ENCODE data around the gene SPATA20.

SPATA20 gene

DNA sequence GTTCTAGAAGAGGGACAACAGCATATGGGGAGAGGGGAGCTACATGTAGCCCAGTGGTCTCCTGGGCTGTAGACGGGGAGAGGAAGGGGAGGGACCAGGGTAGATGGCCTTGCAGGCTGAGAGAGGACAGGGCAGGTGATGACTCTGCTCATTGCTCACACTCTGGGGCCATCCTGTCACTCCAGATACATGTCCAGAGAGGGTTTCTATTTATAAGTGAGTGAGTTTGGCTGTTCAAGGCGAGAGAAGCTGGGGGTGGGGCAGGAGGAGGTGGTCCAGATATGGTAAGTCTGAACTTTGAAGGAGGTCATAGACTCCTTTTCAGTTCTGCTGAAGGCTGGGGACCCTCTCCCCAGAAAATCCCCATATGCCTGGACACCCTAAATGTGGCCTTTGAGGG, 35.8 kb downstream of the SPATA20 start:
- no peak for DNase-seq

DNA sequence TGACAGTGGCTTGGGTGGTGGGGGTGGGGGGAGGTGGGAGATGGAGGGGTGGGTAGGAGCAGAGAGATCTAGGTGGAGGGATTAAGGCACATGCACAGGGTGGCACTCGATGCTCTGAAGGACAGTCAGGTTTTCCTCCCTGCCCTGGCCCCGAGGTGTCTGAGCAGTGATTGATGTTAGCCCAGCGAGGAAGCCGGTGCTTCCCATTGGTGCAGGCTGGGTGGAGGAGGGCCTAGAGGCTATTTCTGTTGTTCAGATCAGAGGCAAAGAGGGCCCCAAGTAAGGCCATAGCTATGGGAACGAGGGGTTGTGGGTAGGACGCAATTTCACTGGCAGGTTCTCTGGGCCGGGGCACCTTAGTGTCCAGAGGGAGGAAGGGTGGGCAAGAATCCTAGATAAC, 36.7 kb downstream of the SPATA20 start:
- DNase-seq = no peak

DNA sequence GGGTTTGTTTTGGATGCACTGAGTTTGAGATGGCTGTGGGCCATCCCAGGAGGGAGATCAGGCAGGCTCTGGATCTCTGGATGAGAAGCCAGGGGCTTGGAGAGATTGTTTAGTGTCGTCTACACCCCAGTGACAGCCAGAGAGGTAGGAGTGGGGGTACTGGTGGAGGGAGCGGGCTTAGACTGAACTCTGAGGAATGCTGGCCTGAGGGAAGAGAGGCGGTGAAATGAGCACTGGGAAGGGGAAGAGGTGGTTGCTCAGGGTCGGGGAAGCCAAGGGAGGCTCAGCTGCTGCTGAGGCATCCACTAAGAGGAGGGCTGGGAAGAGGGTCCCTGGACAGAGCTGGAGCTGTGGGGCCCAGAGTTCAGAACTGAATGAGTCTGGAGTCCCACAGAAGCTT, 37.1 kb downstream of the SPATA20 start:
- DNase-seq = no peak

DNA sequence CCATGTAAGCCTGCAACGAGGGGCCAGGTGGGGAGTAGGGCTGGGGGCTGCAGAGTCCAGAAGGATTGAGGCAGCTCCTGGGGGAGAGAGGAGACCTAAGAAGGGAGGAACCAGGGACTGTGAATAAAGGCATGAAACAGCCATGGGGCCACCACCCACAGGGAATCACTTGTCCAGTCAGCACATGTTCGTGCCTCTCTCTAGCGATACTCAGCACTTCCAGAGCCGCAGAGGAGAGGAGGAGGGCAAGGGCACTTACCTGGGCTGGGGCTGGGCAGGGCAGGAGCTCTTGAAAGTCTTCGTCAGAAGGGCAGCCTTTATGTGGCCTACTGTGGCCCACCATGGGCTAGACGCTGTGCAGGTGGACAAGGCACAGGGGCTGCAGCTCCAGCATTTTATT, 37.8 kb downstream of the SPATA20 start:
- no peak for DNase-seq

DNA sequence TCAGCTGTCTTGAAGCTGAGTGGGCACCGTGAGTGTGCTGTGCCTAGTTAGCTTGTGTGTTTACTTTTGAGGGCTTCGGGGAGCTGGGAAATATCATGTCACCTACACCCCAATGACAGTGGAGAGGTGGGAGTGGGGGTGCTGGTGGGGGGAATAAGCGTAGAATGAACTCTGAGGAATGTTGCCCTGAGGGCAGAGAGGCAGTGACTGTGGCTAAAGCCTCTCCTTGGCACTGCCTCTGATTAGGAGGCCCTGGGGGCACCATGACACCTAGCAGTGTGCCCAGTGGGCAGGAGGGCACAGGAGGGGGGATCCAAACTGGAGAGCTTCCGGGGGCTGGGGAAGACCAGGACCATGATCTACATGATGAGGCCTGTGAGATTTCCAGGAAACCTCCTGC, 38.4 kb downstream of the SPATA20 start:
- no peak for DNase-seq

DNA sequence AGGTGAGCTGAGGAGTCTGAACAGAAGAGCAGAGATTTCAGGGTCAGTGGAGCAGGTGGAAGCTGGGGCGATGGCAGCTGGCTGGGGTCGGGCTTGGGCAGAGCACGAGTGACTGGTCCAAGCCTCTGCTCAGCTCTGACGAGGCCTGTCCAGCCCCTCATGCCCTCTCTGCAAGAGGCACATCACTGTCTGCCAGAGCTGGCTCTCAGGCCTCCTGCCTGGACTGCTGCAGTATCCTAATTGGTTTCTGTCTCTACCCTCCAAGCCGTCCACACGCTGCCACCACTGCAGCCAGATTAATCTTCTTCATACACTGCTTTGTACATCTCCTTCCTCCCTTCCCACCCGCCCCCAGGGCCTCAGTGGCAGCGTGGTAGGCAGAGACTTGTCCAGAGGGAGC, 38.9 kb downstream of the SPATA20 start:
- DNase-seq = no peak

DNA sequence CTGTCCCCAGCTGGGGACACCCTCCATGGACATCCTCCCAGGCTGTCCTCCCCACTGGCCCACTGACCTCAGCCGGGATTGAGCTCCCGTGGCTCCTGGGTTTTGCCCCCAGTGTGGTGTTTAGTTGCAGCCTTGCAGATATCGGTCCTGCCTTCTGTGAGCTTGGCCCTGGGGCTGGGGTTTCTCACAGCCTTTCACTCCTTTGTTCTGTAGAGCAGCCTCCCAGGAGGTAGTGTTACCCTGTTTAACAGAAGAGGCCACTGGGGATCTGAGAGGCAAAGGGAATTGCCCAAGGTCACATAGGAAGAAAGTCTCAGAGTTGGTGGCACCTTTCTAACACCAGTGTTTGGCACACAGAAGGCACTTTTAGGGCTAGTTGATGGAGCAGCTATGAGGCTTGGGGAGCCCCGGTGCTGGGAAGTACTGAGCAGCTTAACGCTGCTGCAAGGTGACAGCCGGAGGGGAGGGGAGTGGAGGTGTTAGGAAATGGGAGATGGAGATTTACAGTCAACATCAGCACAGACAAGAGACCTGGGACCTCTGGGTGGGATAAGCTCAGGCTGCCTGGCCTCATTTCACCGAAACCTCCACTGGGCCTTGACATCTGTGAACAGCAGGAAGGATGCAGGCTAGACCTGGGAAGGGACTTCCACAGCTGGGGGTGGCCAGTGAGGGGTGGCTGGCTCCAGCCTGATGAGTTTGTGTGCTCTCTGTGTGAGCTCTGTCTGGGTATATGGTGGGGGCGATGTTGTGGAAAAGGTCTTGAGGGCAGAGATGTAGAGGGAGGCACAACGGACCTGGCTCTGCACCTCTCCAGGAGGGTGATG, 39.7 kb downstream of the SPATA20 start:
- DNase-seq = no peak

DNA sequence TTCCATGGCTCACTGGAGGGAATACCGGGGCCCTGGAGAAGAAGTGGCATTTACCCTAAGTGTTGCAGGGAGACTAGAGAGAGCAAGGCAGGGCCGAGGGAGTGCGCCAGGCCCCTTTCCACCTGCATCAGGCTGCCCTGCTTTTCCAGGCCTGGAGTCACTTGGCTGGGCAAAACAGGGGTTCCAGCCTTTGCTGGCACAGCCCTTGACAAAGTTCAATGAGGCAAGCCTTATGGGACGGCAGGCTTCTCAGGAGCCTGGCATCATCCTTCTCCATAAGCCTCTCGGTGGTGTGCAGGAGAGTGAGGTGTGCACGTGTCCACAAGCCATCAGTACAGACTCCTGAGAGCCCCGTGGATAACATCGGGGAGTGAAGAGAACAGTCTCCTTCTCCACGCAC, 40.6 kb downstream of the SPATA20 start:
- no peak for DNase-seq

DNA sequence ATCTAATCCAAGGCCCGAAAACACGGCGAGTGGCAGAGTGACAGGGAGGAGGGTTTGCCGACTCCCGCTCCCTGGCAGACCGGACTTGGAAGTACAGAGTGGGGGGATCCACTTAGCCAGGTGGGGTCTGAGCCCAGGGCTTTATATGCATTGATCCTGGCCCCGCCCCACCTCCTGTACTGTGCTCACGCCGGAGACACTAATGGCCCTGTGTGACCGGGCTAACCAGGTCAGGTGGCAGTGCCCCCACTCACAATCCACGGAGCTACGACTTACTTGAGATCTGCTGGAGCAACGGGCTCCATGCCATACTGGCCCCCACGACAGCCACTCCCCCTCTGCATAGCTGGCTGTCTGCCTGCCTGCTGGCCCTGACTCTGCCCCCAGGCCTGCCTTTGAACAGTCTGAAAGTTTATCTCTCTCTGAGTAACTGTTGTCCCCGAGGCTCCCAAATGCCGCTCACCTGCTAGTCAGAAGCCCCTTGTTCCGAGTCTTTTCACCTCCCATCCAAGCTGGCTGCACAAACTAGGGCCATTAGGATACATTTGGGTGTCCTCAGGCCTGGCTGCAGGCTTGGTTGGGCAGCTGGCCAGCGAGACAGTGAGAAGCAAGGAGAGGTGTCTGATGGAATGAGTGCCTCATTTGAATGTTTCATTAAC, 41.5 kb downstream of the SPATA20 start:
- DNase-seq = peak; percentile 76

DNA sequence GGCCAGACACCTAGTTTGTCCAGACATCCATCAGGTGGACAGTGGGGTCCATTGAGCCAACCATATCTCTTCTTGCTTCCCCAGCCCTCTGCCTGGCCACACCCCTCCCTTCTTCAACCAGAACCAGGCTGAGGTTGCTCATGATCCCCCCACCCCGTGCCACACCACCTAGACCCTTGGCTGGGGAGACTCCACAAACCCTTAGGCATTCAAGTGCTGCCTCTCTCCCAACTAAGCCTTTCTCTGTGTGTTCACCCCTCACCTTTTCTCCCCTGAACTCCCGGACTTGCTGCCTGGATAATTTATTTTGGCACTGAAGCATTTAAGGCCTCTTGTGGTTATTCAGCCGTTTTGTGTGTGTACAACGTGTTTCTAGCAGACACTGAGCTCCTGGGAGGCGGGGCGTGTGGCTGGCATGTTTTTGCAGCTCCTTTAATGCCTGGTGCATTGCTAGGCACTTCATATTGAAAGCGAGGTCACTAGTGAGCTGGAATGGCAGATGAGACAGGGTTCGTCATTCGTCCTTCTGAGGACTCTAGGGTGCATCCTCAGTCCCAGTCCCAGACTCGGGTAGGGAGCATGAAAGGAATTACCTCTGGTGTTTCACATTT, 42.2 kb downstream of the SPATA20 start:
- no peak for DNase-seq

DNA sequence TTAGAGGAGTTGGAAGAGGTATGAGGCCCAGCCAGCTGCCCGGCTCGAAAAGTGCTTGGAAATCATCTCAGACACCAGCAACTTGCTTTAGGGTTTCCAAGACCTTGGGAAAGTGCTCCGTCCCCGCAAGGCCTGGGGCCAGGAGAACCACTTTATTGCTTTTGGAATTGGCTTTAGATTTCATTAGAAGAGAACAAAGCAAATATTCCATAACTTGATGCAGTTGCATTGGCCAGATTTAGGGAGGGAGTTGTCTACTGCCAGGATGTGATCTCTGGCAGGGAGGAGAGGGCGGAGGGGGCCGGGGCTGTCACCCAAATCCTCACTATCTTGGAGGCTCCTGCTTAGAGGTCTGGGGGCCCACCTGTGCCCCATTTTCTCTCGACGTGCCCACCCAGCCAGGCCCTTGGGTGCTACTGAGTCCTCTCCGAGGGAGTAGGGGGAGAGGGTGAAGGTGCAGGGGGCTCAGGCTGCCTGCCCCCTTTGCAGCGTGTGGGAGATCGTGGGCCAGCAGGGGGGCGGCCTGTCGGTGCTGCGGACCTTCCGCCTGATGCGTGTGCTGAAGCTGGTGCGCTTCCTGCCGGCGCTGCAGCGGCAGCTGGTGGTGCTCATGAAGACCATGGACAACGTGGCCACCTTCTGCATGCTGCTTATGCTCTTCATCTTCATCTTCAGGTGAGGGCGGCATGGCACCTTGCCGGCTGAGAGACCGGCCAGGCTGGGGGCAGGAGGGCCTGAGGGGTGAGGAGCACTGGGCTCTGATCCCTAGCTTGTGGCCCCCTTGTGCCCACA, 44.2 kb downstream of the SPATA20 start:
- DNase-seq = no peak

DNA sequence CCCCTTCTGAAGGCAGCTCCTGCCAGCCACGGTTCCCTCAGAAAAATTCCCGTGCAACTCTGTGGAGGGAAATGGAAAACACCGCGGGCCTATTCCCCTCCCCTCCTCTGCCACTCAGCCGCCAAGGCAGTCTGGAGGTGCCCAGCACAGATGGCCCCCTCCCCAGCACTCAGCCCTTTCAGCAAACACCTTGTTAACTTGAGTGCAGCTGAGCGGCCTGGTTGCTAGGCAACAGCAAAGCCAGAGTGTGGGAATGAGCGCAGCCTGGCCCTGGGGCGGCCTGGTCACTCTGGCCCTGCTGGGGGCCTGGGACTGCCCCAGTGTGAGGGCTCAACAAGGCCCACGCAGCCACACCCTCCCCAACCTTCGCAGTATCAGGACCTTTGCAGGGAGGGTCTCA, 46.3 kb downstream of the SPATA20 start:
- peak; percentile 95 for DNase-seq

DNA sequence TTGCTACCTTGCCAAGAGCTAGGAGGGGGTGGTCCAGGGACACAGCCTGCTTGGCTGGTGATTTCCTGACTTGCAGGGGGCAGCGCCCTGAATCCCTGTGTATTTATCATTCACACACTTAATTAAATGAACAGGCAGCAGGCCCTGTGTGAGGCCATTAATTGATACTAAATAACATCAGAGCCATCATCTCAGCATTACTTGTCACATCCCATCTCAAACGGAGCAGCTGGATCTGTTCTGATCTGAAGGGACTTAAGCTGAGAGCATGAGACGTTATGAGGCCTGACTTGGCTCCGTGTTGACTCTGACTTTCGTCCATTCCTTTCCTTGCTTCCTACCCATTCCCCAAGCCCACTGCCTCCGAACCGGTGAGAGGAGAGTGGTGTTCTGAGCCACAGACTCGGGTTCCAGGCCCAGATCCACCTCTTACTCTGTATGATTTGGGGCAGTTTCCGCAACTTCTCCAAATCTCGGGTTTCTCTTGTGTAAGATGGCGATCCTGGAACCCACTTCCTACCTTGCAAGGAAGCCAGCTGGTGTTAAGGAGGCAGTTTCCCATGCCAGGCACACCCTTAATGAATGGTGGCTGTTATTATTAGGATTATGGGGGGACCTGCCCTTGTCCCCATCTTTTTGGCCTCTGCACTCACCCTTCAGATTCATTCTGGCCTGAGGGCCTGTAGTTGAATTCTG, 47.3 kb downstream of the SPATA20 start:
- no peak for DNase-seq

DNA sequence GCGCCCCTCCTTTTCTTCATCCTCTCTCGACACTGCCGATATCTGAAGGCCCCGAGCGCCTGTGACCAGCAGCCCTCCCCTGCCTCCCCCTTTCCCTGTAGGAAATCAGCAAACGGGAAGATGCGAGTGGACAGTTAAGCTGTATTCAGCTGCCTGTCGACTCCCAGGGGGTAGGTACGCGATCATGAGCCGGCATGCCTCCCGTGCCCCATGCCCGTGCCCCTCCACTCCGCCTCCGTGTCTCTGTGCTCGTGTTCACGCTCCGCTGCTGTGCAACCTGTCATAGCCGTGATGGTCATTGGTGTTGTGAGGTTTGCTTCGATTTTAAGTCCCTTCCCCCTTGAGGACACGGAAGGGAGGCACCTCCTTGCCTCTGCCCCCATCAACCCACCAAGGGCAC, 47.9 kb downstream of the SPATA20 start:
- DNase-seq = no peak

DNA sequence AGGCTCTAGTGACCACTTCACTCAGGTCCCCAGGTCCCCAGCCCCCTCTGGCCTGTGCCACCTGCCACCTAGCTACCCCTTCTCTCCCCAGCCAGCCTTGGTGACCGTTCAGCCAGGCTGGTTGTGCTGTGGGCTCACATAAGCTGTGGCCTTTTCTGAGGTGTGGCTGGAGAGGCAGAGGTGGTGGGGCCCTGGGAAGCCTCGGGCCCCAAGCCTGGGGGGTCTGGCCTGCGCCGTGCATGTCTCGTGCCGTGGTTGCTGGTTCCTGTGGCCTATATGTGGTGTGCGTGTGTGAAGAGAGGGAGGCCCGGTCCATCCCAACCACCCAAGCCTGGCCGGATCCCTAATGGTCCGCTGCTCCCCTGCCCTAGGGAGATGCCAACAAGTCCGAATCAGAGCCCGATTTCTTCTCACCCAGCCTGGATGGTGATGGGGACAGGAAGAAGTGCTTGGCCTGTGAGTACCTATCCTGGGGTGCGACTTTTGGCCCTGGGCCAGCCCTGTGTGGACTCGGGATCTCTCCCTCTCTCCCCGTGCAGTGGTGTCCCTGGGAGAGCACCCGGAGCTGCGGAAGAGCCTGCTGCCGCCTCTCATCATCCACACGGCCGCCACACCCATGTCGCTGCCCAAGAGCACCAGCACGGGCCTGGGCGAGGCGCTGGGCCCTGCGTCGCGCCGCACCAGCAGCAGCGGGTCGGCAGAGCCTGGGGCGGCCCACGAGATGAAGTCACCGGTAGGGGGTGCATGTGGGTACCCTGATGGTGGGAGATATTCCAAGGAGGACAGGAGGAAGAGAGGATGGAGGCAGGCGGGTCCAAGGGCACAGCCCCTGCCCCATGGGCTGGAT, 49.4 kb downstream of the SPATA20 start:
- DNase-seq = peak; percentile 81

DNA sequence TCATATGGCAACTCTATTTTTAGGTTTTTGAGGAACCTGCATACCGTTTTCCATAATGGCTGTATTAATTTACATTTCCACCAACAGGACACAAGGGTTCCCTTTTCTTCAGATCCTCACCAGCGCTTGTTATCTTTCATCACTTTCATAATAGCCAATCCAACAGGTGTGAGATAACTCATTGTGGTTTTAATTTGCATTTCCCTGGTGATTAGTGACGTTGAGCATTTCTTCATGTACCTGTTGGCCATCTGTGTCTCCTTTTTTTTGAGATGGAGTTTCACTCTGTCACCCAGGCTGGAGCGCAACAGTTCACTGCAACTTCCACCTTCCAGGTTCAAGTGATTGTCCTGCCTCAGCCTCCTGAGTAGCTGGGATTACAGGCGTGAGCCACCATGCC, 51.5 kb downstream of the SPATA20 start:
- no peak for DNase-seq

DNA sequence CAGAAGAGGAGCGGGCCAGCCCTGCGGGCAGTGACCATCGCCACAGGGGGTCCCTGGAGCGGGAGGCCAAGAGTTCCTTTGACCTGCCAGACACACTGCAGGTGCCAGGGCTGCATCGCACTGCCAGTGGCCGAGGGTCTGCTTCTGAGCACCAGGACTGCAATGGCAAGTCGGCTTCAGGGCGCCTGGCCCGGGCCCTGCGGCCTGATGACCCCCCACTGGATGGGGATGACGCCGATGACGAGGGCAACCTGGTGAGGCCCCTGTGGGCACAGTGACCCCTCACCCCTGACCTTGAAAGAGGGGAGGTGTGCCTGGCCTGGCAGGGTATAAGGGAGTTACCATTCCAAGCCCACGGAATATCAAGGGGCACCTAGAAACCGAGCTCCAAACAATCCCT, 52.6 kb downstream of the SPATA20 start:
- DNase-seq = no peak

DNA sequence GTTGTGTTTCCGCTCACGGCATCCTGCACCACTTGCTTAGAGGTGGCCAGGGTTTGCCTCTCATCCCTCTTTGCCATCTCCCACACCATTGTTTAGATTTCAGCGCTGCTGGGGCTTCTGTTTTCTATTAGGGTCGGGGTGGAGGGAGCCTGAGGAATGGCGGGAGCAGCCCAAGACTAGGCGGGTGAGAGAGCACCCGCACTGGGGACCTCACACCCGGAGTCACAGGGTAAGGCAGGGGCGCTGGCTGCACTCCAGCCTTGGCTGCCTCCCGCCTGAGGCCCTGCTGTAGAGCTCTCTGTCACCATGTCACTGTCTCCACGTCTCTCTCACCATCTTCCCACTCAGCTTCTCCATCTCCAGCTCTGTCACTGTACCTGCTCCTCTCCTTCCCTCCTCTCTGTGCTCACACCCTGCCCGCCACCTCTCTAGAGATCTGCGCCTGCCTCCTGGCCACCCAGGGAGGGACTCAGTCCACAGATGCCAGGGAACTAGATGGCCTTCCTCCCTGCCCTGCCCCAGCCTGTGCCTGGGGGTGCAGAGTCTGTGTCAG, 54.9 kb downstream of the SPATA20 start:
- no peak for DNase-seq

DNA sequence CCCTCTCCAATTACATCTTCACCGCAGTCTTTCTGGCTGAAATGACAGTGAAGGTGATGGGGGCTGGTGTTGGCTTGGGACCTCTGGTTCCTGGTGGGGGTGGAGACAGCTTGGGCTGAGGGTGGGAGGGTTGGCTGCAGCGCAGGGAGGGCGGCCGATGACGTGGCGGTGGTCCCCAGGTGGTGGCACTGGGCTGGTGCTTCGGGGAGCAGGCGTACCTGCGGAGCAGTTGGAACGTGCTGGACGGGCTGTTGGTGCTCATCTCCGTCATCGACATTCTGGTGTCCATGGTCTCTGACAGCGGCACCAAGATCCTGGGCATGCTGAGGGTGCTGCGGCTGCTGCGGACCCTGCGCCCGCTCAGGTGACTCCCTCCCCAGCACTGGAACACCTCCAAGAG, 55.9 kb downstream of the SPATA20 start:
- DNase-seq = no peak

DNA sequence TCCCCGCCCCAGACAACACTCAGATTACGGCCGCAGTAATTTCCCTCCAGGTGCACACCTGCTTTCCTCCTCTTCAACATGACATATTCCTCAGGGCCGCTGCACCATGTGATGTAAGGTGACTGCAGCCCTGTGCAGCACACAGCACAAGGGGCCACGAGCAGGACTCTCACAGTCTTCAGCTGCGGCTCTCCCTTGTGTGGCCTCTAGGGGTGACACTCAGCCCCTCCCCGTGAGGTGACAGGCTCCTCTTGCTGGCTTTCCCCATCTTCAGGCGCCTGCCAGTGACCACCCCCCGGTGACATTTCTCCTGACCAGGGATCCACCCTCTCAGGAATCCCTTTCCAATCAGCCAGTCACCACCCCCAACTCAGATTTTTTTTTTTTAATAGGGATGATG, 56.4 kb downstream of the SPATA20 start:
- DNase-seq = peak; percentile 74

DNA sequence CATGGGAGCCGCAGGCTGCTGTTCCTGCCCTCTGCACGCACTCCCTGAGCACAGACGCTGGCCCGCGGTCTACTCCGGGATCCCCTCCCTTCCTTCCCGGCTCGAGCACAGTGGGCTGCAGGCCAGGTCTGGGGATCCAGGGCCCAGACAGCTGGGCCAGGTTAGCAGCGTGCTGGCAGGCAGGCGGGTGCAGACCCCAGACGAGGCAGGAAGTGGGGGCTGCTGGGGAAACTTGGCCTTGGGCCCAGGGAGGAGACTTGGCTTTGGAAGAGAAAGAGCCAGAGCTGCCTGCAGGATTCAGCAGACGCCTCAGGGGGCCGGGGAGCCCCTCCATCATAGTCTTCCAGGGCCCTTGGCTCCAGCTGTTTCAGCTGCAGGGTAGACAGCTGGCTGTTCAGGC, 57.5 kb downstream of the SPATA20 start:
- no peak for DNase-seq

DNA sequence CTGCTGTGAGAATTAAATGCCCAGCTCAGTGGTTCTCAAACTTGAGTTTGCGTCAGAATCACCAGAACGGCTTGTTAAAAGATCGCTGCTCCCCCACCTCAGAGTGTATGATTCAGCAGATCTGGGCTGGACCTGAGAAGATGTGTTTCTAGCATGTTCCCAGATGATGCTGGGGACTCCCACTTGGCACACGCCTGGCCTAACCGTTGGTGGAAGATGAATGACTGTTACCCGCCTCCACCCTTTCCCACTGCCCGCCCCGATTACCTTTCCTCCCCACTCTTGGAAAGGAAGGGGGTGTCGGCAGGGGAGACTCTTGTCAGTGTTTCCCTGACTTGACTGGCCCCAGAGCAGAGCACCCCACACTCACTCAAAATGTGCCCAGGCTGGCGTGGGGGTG, 58.5 kb downstream of the SPATA20 start:
- no peak for DNase-seq

Data from islet precursor cell (in vitro differentiated cells).